Trophoblast cell (in vitro differentiated cells and primary cell): ENCODE results near the gene NMT1.

Experiments used
- DNase-seq, 2 donors: peaks; one replicate each; pipeline ENCODE4 v3.0.0-alpha.2; 2016
- H2AFZ ChIP-seq: 2 replicates; pipeline ENCODE4 v1.6.1; 2013; ENCODE audit warnings: low read length, moderate library complexity, mild to moderate bottlenecking; ENCODE audit not compliant: insufficient read depth, poor library complexity
- H2AK5ac ChIP-seq: 2 replicates; pipeline ENCODE4 v1.6.1; 2013; ENCODE audit warnings: mild to moderate bottlenecking, low read length
- H2BK120ac ChIP-seq: 2 replicates; pipeline ENCODE4 v1.6.1; 2013; ENCODE audit warnings: low read length, mild to moderate bottlenecking, moderate library complexity; ENCODE audit not compliant: insufficient read depth, poor library complexity
- H2BK12ac ChIP-seq: 2 replicates; pipeline ENCODE4 v1.6.1; 2013; ENCODE audit warnings: mild to moderate bottlenecking, low read length, moderate library complexity
- H2BK5ac ChIP-seq: 2 replicates; pipeline ENCODE4 v1.6.1; 2013; ENCODE audit warnings: low read length, low read depth, moderate library complexity, mild to moderate bottlenecking; ENCODE audit not compliant: poor library complexity
- H3K14ac ChIP-seq: 2 replicates; pipeline ENCODE4 v1.6.1; 2013; ENCODE audit warnings: mild to moderate bottlenecking, low read length
- H3K18ac ChIP-seq: 2 replicates; pipeline ENCODE4 v1.6.1; 2013; ENCODE audit warnings: mild to moderate bottlenecking, low read length
- H3K23ac ChIP-seq: 2 replicates; pipeline ENCODE4 v1.6.1; 2013; ENCODE audit warnings: low read length
- H3K27ac ChIP-seq: 2 replicates; pipeline ENCODE4 v1.5.1; 2013; ENCODE audit warnings: low read depth, mild to moderate bottlenecking, inconsistent platforms, low read length, moderate library complexity
- H3K27me3 ChIP-seq: 2 replicates; pipeline ENCODE4 v1.6.1; 2013; ENCODE audit warnings: inconsistent platforms, mild to moderate bottlenecking, low read length, moderate library complexity; ENCODE audit not compliant: insufficient read depth
- H3K36me3 ChIP-seq, 2 experiments: 1 replicate in 1 of 2; 2 replicates in 1 of 2; pipeline ENCODE4 v1.6.1; 2013; ENCODE audit warnings: low read length in 2 of 2, mild to moderate bottlenecking in 2 of 2, moderate library complexity in 1 of 2; ENCODE audit not compliant: insufficient read depth in 2 of 2, control insufficient read depth in 1 of 2
- H3K4ac ChIP-seq: 2 replicates; pipeline ENCODE4 v1.6.1; 2013; ENCODE audit warnings: low read depth, mild to moderate bottlenecking, low read length, moderate library complexity
- H3K4me1 ChIP-seq, 2 experiments: 1 replicate in 1 of 2; 2 replicates in 1 of 2; pipeline ENCODE4 v1.6.1; 2013; ENCODE audit warnings: low read length in 2 of 2, mild to moderate bottlenecking in 2 of 2, moderate library complexity in 1 of 2; ENCODE audit not compliant: insufficient read depth in 2 of 2, control insufficient read depth in 1 of 2
- H3K4me2 ChIP-seq: 2 replicates; pipeline ENCODE4 v1.6.1; 2013; ENCODE audit warnings: inconsistent platforms, mild to moderate bottlenecking, low read length, moderate library complexity
- H3K4me3 ChIP-seq: 2 replicates; pipeline ENCODE4 v1.5.1; 2013; ENCODE audit warnings: mild to moderate bottlenecking, low read depth, low read length, inconsistent platforms
- H3K79me1 ChIP-seq: one replicate; pipeline ENCODE4 v1.6.1; 2013; ENCODE audit warnings: low read length
- H3K79me2 ChIP-seq: 2 replicates; pipeline ENCODE4 v1.6.1; 2013; ENCODE audit warnings: low read length, mild to moderate bottlenecking; ENCODE audit not compliant: control insufficient read depth, insufficient read depth, poor library complexity
- H3K9ac ChIP-seq: 2 replicates; pipeline ENCODE4 v1.6.1; 2013; ENCODE audit warnings: mild to moderate bottlenecking, low read length
- H3K9me3 ChIP-seq: 2 replicates; pipeline ENCODE4 v1.6.1; 2013; ENCODE audit warnings: low read depth, mild to moderate bottlenecking, control low read depth, inconsistent platforms, low read length; ENCODE audit not compliant: insufficient read depth
- H4K12ac ChIP-seq: 2 replicates; pipeline ENCODE4 v1.6.1; 2013; ENCODE audit warnings: low read depth, mild to moderate bottlenecking, low read length, moderate library complexity
- H4K8ac ChIP-seq: 2 replicates; pipeline ENCODE4 v1.6.1; 2013; ENCODE audit warnings: low read depth, mild to moderate bottlenecking, low read length, moderate library complexity
- H4K91ac ChIP-seq: one replicate; pipeline ENCODE4 v1.6.1; 2013; ENCODE audit warnings: low read depth, mild to moderate bottlenecking, low read length, moderate library complexity
- WGBS: extraction: QIAGEN DNeasy Blood & Tissue Kit; methylation state at CpG from one replicate; pipeline ENCODE4 v1.1.7; 2013; ENCODE audit warnings: missing lambda C conversion rate; ENCODE audit not compliant: insufficient read length, insufficient coverage; ENCODE audit errors: extremely low coverage; 5-methylcytosine and 5-hydroxymethylcytosine counted together

NMT1 gene

GRCh38 chr17:45101883-45102811, 41.0 kb downstream of the NMT1 start:
- peak; percentile 93 to 96 for DNase-seq
- peak overlapping the region; percentile 34 for H3K4me2 ChIP-seq
- H3K9ac ChIP-seq: peak overlapping the region; percentile 20
- peaks cover 11 to 23% of the 10 kb centered on the region in 2 experiments for H3K4me1 ChIP-seq
- H3K14ac ChIP-seq: peak overlapping the region; percentile 68
- peak overlapping the region; percentile 39 for H3K4ac ChIP-seq
- peak overlapping the region; percentile 85 for H3K18ac ChIP-seq
- H3K79me2 ChIP-seq: no peaks in the 10 kb centered on the region
- H2AK5ac ChIP-seq: peak overlapping the region; percentile 38
- H3K79me1 ChIP-seq: peaks cover 12% of the 10 kb centered on the region
- H2AFZ ChIP-seq: no peak overlapping the region
- H4K8ac ChIP-seq: peak overlapping the region; percentile 57
- H3K36me3 ChIP-seq: peaks cover 69 to 70% of the 10 kb centered on the region in 2 experiments
- no peaks in the 10 kb centered on the region for H3K27me3 ChIP-seq
- H3K4me3 ChIP-seq: no peak overlapping the region
- H3K9me3 ChIP-seq: no peaks in the 10 kb centered on the region
- no CpG with 5 or more reads among the region's 12 CpGs for WGBS
- H4K91ac ChIP-seq: peak overlapping the region; percentile 63
- peak overlapping the region; percentile 88 for H2BK5ac ChIP-seq
- H3K23ac ChIP-seq: no peak overlapping the region
- H2BK120ac ChIP-seq: peak overlapping the region; percentile 46
- peak overlapping the region; percentile 94 for H3K27ac ChIP-seq
- no peak overlapping the region for H4K12ac ChIP-seq
- peak overlapping the region; percentile 37 for H2BK12ac ChIP-seq

- H3K79me2 ChIP-seq: no peaks in the 10 kb centered on the region
- H2AK5ac ChIP-seq: no peak overlapping the region
- peaks cover 11 to 23% of the 10 kb centered on the region in 2 experiments for H3K4me1 ChIP-seq
- H3K23ac ChIP-seq: no peak overlapping the region
- no peaks in the 10 kb centered on the region for H3K9me3 ChIP-seq
- peak overlapping the region; percentile 50 for H2BK5ac ChIP-seq
- H2BK12ac ChIP-seq: peak overlapping the region; percentile 37
- H4K8ac ChIP-seq: peak overlapping the region; percentile 57
- peaks cover 69 to 70% of the 10 kb centered on the region in 2 experiments for H3K36me3 ChIP-seq
- H4K91ac ChIP-seq: peak overlapping the region; percentile 20
- no peaks in the 10 kb centered on the region for H3K27me3 ChIP-seq
- H3K27ac ChIP-seq: peak overlapping the region; percentile 94
- H2AFZ ChIP-seq: no peak overlapping the region
- H4K12ac ChIP-seq: peak overlapping the region; percentile 19
- no peak overlapping the region for H3K9ac ChIP-seq
- H3K4me2 ChIP-seq: no peak overlapping the region
- H3K18ac ChIP-seq: peak overlapping the region; percentile 38
- peak overlapping the region; percentile 17 for H3K4ac ChIP-seq
- no peak overlapping the region for H3K4me3 ChIP-seq
- WGBS: no CpG with 5 or more reads among the region's 9 CpGs
- H3K79me1 ChIP-seq: peaks cover 12% of the 10 kb centered on the region
- peak overlapping the region; percentile 28 for H3K14ac ChIP-seq
- peak overlapping the region; percentile 15 for H2BK120ac ChIP-seq
- peak; percentile 48 to 71 for DNase-seq
These were observed 41.7 kb downstream of the NMT1 start for GRCh38 chr17:45102856-45103255.

GRCh38 chr17:45103269-45103795, 42.2 kb downstream of the NMT1 start:
- Histone ChIP-seq H3K4me1 (peaks cover 11 to 23% of the 10 kb centered on the region in 2 experiments), H3K36me3 (peaks cover 69 to 70% of the 10 kb centered on the region in 2 experiments), H3K27me3 (no peaks in the 10 kb centered on the region), H4K12ac (no peak overlapping the region), H2AFZ (no peak overlapping the region), H3K23ac (no peak overlapping the region), H3K14ac (no peak overlapping the region), H3K9me3 (no peaks in the 10 kb centered on the region), H2AK5ac (no peak overlapping the region), H3K18ac (peak overlapping the region; percentile 30), H3K79me2 (no peaks in the 10 kb centered on the region), H3K4me2 (no peak overlapping the region), H2BK5ac (no peak overlapping the region), H3K79me1 (peaks cover 12% of the 10 kb centered on the region), H3K27ac (peak overlapping the region; percentile 94), H2BK120ac (peak overlapping the region; percentile 24), H3K4ac (no peak overlapping the region), H4K91ac (peak overlapping the region; percentile 20), H3K9ac (no peak overlapping the region), H4K8ac (no peak overlapping the region), H3K4me3 (no peak overlapping the region), H2BK12ac (no peak overlapping the region)
- no CpG with 5 or more reads among the region's 9 CpGs for WGBS
- DNase-seq: no peak

- Histone ChIP-seq H3K14ac (no peak overlapping the region), H2AK5ac (no peak overlapping the region), H3K9ac (no peak overlapping the region), H3K4me2 (no peak overlapping the region), H3K4ac (no peak overlapping the region), H2BK5ac (no peak overlapping the region), H2AFZ (no peak overlapping the region), H3K4me1 (peaks cover 11 to 23% of the 10 kb centered on the region in 2 experiments), H3K36me3 (peaks cover 72 to 74% of the 10 kb centered on the region in 2 experiments), H3K27me3 (no peaks in the 10 kb centered on the region), H3K23ac (no peak overlapping the region), H4K8ac (no peak overlapping the region), H3K9me3 (no peaks in the 10 kb centered on the region), H3K18ac (no peak overlapping the region), H4K12ac (no peak overlapping the region), H4K91ac (no peak overlapping the region), H2BK12ac (no peak overlapping the region), H3K79me2 (no peaks in the 10 kb centered on the region), H2BK120ac (no peak overlapping the region), H3K27ac (no peak overlapping the region), H3K4me3 (no peak overlapping the region), H3K79me1 (peaks cover 12% of the 10 kb centered on the region)
- no CpG with 5 or more reads among the region's 8 CpGs for WGBS
- DNase-seq: no peak
These were observed 42.9 kb downstream of the NMT1 start for GRCh38 chr17:45104029-45104428.
